Bronchial epithelial cell (primary cell): Measurements from ENCODE around the gene MED26. TPM values are rescaled to one million over a fixed set of nuclear protein-coding genes. Genes with fewer than 3 reads are reported as not detected.

Experiments
- DNase-seq: peaks from one replicate; pipeline ENCODE4 v3.0.0-alpha.2; 2010; ENCODE audit warnings: low read depth
- FAIRE-seq: peaks from 2 replicates; lab custom pipeline; 2011; peaks lifted over from hg19 to GRCh38; lab: Jason Lieb, UNC
- H3K27me3 ChIP-seq: 2 replicates; pipeline ENCODE4 v1.5.1; 2011; ENCODE audit warnings: low read length; ENCODE audit not compliant: control insufficient read depth, insufficient read depth
- H3K36me3 ChIP-seq: 2 replicates; pipeline ENCODE4 v1.5.1; 2011; ENCODE audit warnings: low read length; ENCODE audit not compliant: control insufficient read depth, insufficient read depth
- H3K4me3 ChIP-seq: 2 replicates; pipeline ENCODE4 v1.5.1; 2011; ENCODE audit warnings: mild to moderate bottlenecking, low read depth, low read length, control low read depth
- CTCF ChIP-seq: IDR thresholded peaks from 2 replicates; pipeline ENCODE4 v1.5.1; 2011; ENCODE audit warnings: mild to moderate bottlenecking, moderate library complexity, low read length, control low read depth, inconsistent platforms; ENCODE audit not compliant: insufficient read depth, severe bottlenecking
- total RNA-seq: library from RNA; depleted of rRNA; stranded (reverse); fragments of >200 nt; gene quantifications from 2 replicates; pipeline ENCODE4 v1.2.1, GENCODE V29; 2014

Gene MED26
- total RNA-seq, 1 donor from 2014 or later = 2.9 TPM

DNA sequence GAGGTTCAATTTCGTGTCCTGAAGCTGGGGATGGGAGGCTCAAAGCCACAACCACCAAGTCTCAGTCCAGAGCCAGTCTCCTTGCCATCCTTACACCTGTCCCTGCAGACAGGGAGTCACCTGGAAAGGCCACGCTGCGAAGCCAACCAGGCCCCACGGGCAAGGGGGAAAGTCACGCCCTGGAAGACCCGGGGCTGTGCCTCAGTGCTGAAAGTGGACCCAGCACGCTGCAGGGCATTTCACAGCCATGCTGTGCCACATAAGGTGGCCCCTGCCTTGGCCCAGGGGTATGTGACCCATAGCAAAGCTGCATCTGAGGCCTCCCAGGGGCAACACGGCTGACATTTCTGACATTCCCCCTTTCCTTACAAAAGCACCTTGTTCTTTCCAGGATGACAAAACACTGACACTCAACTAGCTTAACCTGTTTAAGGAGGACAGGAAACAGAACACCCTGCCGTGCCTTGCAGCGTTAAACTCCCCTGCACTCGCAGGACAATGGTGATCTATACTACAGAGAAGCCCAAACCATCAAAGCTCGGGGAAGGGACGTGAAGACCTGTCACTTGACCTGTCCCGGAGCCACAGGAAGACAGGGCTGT, 100.6 kb downstream of the MED26 start:
- TF ChIP-seq CTCF = no peak
- peak; percentile 81 for FAIRE-seq
- H3K4me3 ChIP-seq = no peak overlapping the region
- no peaks in the 10 kb centered on the region for H3K27me3 ChIP-seq
- DNase-seq = no peak
- H3K36me3 ChIP-seq = peaks cover 58% of the 10 kb centered on the region

DNA sequence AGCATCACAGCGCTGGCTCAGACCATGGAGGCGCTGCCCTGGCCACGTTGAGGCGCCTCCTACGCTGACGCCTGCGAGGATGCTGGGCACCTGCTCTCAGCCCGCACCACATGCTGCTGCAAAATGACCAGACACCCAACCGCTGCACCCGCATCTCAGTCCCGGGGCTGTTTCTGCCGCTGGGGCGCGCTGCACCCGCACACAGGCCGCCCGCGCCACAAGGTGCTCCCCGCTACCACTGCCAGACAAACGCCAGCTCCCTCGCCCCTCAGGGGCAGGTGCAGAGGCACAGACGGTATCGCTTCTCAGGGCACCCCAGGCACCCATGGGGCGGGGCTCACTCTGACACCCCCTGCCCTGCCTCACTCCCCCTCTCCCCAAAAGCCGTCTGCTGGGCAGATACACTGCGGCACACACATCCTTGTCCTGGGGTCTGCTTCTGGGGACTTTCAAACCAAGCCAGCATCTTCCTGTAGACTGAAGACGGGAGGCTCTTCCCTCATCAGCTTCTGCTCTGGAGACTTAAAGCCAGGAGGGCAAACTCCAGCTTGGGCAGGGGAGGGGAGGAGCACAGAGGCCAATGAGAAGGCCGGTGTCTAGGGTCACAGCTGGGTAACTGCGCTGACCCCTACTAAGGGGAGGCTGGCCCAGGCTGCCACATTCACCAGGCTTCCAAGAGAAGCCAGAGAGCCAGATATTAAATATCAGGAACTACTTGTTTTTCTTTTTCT, 102.1 kb downstream of the MED26 start:
- DNase-seq = no peak
- Histone ChIP-seq H3K27me3 (no peaks in the 10 kb centered on the region), H3K36me3 (peaks cover 51% of the 10 kb centered on the region), H3K4me3 (no peak overlapping the region)
- FAIRE-seq = no peak
- TF ChIP-seq CTCF = no peak

DNA sequence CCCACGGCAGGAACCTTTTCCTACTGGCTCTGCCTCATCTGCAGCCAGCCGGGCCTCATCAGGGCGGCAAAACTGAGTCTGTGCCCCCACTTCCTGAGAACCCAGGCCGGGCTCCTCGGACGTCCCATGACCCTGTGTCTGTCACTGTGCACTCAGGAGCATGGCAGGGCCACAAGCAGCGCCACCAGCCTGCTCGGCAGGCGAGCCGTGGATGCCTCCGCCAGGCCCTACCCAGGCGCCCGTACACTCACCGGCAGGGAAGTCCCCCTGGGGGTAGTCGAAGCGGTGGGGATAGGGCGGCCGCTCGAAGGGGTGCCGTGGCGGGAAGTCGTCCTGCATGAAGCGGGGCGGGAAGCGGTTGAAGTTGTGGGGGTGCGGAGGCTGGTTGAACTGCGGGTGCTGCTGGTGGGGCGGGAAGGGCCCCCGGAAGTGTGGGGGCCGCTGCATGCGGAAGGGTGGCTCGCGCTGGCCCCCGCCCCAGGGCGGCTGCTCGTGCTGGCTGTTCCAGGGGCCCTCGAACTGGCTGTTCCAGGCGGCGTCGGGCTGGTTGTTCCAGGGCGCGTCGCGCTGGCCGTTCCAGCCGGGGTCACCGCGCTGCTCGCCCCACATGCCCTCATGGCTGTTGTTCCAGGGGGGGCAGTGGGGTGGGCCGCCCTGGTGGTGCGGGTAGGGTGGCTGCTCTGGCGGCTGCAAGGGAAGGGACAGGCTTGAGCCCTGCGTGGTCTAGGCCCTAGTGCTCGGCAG, 102.8 kb downstream of the MED26 start:
- TF ChIP-seq CTCF = no peak
- H3K36me3 ChIP-seq = peaks cover 49% of the 10 kb centered on the region
- H3K4me3 ChIP-seq = no peak overlapping the region
- H3K27me3 ChIP-seq = no peaks in the 10 kb centered on the region
- no peak for DNase-seq
- FAIRE-seq = no peak

Other genes starting within 250 kb of the MED26 start
- gene EPS15L1, start 156.2 kb downstream of the MED26 start, total RNA-seq = 11.1 and 14.3 TPM in 2 replicates
- 0.26 and 0.51 TPM in 2 replicates for gene CALR3, start 132.0 kb downstream of the MED26 start, total RNA-seq
- gene C19orf44, start 131.8 kb downstream of the MED26 start, total RNA-seq = 0.77 and 1.1 TPM in 2 replicates
- gene CHERP, start 85.8 kb downstream of the MED26 start, total RNA-seq = 2.4 and 5.8 TPM in 2 replicates
- gene SLC35E1, start 55.8 kb downstream of the MED26 start, total RNA-seq = 24.7 and 26.1 TPM in 2 replicates
- gene SMIM7, start 31.9 kb upstream of the MED26 start, total RNA-seq = 68.0 and 75.3 TPM in 2 replicates
- gene TMEM38A, start 32.9 kb upstream of the MED26 start, total RNA-seq = 4.7 and 10.0 TPM in 2 replicates
- under 0.01 and 0.13 TPM in 2 replicates for gene NWD1, start 91.6 kb upstream of the MED26 start, total RNA-seq
- gene SIN3B, start 201.2 kb upstream of the MED26 start, total RNA-seq = 18.4 and 28.8 TPM in 2 replicates